Measurements from ENCODE around the gene GINS3. TPM values are rescaled to one million over a fixed set of nuclear protein-coding genes. Genes with fewer than 3 reads are reported as not detected.
"Not testable (repeated sequence)": the region's sequence is repeated elsewhere in the genome, so short reads cannot be mapped to it uniquely, and the experiment has no call there.

GINS3 gene
- total RNA-seq, 2 experiments from 2014 or later: 49.1 to 50.5 TPM

GRCh38 chr16:58411736-58412614 is 19.7 kb downstream of the GINS3 start:
- Histone ChIP-seq H4K20me1 (ENCODE audit: insufficient read depth, low read length) (no peaks in the 10 kb centered on the region), H3K9me2 (ENCODE audit: insufficient read depth, low read length) (no peaks in the 10 kb centered on the region), H3K9me3 (ENCODE audit: low read length) (no peaks in the 10 kb centered on the region), H3K36me3 (ENCODE audit: insufficient read depth, low read length) (peaks cover under 1% of the 10 kb centered on the region), H3K79me2 (ENCODE audit: insufficient read depth, low read depth, low read length) (no peaks in the 10 kb centered on the region), H3K27ac (ENCODE audit: low read depth, low read length, poor library complexity, severe bottlenecking) (peak overlapping the region; percentile 27), H3K4me1 (ENCODE audit: insufficient read depth, low read length, poor library complexity, severe bottlenecking) (peaks cover 56% of the 10 kb centered on the region), H2AFZ (ENCODE audit: low read length) (no peak overlapping the region), H3K4me2 (ENCODE audit: low read length) (no peak overlapping the region; the same call in 1 of the 2 replicates), H3K4me3 (ENCODE audit: low read depth, low read length, poor library complexity, severe bottlenecking) (no peak overlapping the region)
- intact Hi-C loops (cut with micrococcal nuclease; ENCODE audit: unreplicated experiment): no loop called here
- POLR2A ChIA-PET: interaction anchor here (0.6 to 1.7 kb wide), 5 partner anchors 9 to 84 kb away, joined by 3 to 8 read pairs (median 4); no protein-coding TSS in a partner anchor
- no peak for DNase-seq (ENCODE audit: low spot score)
- no peak for TF ChIP-seq CTCF (conservative IDR thresholded peaks at IDR 0.05; ENCODE audit: low read length)
- TF ChIP-seq EZH2phosphoT487 (IDR thresholded peaks at IDR 0.05; ENCODE audit: borderline replicate concordance, low read depth, low read length): no peak
- CTCF ChIA-PET (ENCODE audit: unreplicated experiment): no interaction called here
- no TSS peak for BruUV-seq (replicated peaks)

GRCh38 chr16:58412615-58412970 is 20.3 kb downstream of the GINS3 start:
- DNase-seq (ENCODE audit: low spot score); H3K36me3 ChIP-seq (ENCODE audit: insufficient read depth, low read length); CTCF ChIA-PET (ENCODE audit: unreplicated experiment); H3K79me2 ChIP-seq (ENCODE audit: insufficient read depth, low read depth, low read length); H3K4me3 ChIP-seq (ENCODE audit: low read depth, low read length, poor library complexity, severe bottlenecking); H3K9me2 ChIP-seq (ENCODE audit: insufficient read depth, low read length); intact Hi-C loops (cut with micrococcal nuclease; ENCODE audit: unreplicated experiment); H2AFZ ChIP-seq (ENCODE audit: low read length); H4K20me1 ChIP-seq (ENCODE audit: insufficient read depth, low read length); H3K9me3 ChIP-seq (ENCODE audit: low read length); H3K27ac ChIP-seq (ENCODE audit: low read depth, low read length, poor library complexity, severe bottlenecking); BruUV-seq (replicated peaks); H3K4me2 ChIP-seq (ENCODE audit: low read length): not testable (repeated sequence)
- H3K4me1 ChIP-seq (ENCODE audit: insufficient read depth, low read length, poor library complexity, severe bottlenecking): peaks cover 62% of the 10 kb centered on the region
- POLR2A ChIA-PET: interaction anchor here (0.6 to 1.7 kb wide), 4 partner anchors 10 to 84 kb away, joined by 3 to 8 read pairs (median 4); no protein-coding TSS in a partner anchor

- POLR2A ChIA-PET: interaction anchor here (0.7 to 1.7 kb wide), 3 partner anchors 11 to 58 kb away, joined by 4 to 8 read pairs (median 4); no protein-coding TSS in a partner anchor
- intact Hi-C loops (cut with micrococcal nuclease; ENCODE audit: unreplicated experiment): no loop called here
- H3K36me3 ChIP-seq (ENCODE audit: insufficient read depth, low read length): no peaks in the 10 kb centered on the region; the same call in 1 of the 2 replicates
- H3K9me3 ChIP-seq (ENCODE audit: low read length): no peaks in the 10 kb centered on the region
- no peak overlapping the region for H3K4me2 ChIP-seq (ENCODE audit: low read length)
- no peaks in the 10 kb centered on the region for H3K79me2 ChIP-seq (ENCODE audit: insufficient read depth, low read depth, low read length)
- no peaks in the 10 kb centered on the region for H3K9me2 ChIP-seq (ENCODE audit: insufficient read depth, low read length)
- no peak overlapping the region; the same call in 1 of the 2 replicates for H2AFZ ChIP-seq (ENCODE audit: low read length)
- H3K4me3 ChIP-seq (ENCODE audit: low read depth, low read length, poor library complexity, severe bottlenecking): no peak overlapping the region
- CTCF ChIA-PET (ENCODE audit: unreplicated experiment): no interaction called here
- BruUV-seq (replicated peaks): no TSS peak
- no peak for DNase-seq (ENCODE audit: low spot score)
- H4K20me1 ChIP-seq (ENCODE audit: insufficient read depth, low read length): no peaks in the 10 kb centered on the region
- H3K4me1 ChIP-seq (ENCODE audit: insufficient read depth, low read length, poor library complexity, severe bottlenecking): peaks cover 70% of the 10 kb centered on the region
- H3K27ac ChIP-seq (ENCODE audit: low read depth, low read length, poor library complexity, severe bottlenecking): no peak overlapping the region
- TF ChIP-seq CTCF (conservative IDR thresholded peaks at IDR 0.05; ENCODE audit: low read length) (no peak), EZH2phosphoT487 (IDR thresholded peaks at IDR 0.05; ENCODE audit: borderline replicate concordance, low read depth, low read length) (no peak)
Observed at GRCh38 chr16:58413359-58413758, 21.1 kb downstream of the GINS3 start.
